ENCODE data around the gene LYPD6.
"Not testable (repeated sequence)": the region's sequence is repeated elsewhere in the genome, so short reads cannot be mapped to it uniquely, and the experiment has no call there.

LYPD6 gene, protein sequence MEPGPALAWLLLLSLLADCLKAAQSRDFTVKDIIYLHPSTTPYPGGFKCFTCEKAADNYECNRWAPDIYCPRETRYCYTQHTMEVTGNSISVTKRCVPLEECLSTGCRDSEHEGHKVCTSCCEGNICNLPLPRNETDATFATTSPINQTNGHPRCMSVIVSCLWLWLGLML

DNA sequence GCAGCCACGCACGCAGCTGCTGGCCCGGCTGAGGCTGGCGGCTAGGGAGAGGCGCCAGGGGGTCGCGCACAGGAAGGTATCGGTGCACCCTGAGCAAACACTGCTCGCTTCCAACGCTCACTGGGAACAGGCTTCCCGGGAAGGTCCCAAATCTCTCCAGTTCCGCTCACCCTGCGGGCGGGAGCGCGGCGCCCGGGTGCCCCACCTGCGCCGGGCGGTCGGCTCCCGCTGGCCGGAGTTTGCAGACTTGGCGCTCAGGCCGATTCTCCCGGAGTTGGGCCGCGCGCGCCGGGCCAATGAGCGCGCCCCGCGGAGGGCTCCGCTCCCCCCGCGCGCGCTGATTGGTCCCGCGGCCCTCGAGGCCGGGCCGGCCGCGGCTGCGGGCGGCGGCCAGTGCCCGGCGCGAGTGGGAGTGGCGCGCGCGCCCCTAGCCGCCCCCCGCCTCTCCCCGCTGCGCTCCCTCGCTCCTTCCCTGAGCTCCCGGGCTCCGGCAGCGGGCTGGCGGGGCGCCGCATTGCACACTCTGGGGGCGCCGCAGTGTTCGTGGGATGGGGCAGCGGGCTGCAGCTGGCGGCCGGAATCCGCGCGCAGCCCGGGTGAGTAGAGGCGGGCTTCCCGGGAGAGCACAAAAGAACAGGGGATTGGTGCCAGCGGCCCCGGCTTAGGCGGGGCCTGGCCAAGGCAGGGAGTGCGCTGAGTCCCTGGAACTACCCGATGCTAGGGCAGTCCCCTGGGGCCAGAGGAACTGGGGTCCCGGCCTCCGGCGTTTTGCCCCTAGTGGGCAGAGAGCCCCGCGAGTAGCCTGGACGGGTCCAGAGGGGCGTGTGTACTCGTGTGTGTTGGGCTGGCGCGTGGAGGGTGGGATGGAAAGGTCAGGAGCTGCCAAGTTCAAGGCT lies at the start of gene LYPD6:
TSS of gene LYPD6 (plus strand) at position 461 of the 896 bp plus-strand sequence. CDS start 107,122 bp downstream, outside the sequence.
- DNase-seq: no peak

DNA sequence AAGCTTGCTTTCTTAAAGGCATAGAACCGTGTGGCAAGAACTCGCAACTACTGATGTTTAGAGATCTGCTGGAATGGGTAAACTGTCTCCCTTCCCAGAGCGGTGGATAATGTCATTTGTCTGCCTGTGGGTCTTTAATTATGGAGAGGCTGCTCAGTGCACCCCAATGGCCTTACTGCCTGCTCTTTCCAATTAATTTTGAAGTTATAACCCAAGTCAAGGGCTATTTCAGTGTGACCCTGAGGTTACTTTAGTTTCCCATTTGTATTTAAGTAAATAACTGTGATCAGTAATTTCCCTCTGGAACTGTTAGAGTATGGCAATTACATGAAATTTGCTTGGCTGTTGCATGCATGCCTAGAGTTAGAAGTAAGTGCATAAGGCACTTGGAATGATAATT lies 48.9 kb upstream of the LYPD6 start:
- no peak for DNase-seq

DNA sequence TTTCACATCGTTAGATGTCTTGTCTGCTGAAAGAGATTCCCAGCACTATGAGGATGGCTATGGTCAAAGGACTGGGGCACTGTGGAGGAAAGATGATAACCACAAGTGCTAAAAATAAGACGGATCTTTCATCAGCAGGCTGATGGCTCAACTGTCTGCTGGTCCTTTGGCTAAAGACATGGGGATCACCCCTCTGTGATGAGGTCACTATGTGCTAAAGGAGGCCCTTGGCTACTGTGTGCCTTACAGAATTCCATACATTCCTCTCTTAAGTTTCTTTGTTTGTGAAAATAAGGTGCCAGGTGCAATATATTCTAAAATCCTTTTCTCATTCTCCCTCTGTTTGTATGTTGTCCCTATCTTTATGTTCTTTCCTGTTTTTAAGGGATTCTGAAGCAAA lies 39.7 kb upstream of the LYPD6 start:
- DNase-seq: no peak

DNA sequence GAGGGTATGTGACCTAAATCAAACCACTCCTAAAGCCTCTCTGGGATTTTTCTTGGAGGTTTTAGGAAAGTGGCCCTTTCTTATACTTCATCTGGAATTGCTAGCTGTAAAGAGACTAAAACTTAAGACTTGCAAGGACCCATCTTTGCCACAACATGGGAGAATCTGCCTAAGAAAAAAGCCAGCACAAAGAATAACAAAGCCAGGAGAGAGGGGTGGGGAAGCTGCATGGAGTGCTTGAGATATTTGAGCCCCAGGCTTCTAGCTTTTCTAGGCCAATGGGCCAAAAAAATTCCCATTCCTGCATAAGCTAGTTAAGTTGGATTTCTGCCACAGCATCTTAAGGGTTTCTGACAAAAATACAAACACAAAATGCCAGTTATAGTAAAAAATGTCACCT lies 38.5 kb upstream of the LYPD6 start:
- DNase-seq: no peak

DNA sequence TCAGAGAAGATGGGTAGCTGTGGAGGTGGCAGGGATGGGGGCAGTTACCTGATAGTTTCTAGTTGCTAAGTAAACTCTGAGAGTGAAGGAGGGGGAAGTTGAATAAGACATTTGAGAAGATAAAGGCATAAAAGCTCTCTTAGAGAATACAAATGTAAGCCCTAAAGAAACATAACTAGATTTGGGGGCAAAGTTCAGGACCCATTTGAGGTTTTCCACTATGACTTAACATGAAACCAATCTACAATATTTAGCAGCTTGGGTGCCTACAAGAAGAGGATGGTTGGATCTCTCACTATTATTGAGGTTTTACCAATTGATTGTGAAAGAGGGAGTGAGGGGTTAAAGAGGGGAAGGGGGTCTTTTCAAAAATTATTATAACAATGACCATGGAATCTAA lies 34.4 kb upstream of the LYPD6 start:
- no peak for DNase-seq

DNA sequence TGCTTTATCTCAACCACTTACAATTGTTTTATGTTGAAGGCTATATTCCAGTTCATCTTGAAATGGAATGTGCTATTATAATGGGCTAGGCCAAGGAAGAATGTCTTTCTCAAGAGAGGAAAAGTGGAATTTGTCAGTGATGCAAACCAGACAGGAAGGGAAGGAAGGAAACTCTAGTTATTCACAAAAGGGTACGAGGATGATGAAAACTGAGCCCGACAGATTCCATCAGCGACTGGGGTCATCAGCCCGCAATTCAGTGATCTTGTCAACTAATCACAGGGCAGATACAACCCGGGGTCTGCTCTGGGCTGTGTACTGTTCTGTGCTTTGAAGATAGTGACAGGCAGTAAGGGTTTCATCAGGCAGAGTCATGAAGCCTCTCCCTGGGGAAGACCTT lies 23.4 kb upstream of the LYPD6 start:
- no peak for DNase-seq

DNA sequence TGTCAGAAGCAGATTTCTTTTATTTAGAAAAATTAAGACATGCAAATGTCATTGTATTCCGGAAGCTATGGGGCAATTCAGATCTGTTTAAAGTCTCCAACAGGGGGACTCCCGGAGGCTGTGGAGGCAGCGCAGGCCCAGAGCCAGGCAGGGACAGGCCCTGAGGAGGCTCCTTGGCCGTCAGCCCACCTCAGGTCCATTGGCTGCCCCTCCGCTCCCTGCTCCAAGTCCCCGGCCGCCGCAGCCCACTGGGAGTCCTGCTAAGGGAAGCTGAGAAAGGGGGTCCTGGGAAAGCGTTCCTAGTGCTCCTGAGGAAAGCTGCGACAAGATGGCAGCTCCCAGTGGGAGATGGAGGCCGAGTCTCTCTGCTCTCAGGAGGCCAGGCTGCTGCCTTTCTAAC lies 20.0 kb upstream of the LYPD6 start:
- DNase-seq: no peak

DNA sequence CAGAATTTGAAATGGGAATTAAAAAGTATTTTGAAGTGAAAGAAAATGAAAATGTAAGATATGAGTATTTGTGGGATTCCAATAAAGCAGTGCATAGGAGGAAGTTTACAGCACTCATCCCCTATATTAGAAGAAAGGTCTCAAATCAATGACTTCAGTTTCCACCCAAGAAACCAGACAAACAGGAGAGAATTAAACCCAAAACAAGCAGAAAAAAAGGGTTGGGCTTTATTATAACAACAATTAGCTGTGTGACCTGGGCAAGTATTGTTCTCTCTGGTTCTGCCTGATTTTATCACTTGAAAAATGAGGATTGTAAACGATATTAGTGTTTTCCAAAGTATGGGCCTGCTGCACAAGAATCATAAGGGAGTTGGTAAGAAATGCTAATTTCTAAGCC lies 18.3 kb upstream of the LYPD6 start:
- no peak for DNase-seq

DNA sequence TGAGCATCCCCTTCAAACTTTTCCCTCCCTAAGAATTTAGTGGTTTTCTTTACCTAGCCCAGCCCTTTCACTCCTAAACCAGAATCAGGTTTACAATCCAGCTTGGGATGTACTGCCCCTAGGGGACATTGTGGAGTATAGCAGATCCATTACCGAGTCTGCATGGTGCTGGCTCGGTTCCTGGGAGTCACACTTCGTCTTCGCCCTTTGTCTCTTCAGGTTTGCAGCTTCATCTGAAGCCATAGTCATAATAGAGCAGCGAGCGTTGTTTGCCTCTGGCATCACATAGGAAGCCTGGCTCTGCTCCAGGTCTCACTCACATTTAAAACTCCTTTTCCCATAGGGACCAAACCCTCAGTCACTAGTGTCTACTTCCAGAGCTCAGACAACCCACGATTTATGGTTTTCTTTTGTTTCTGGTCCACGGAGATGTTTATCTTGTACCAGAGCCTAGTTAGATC lies 16.8 kb upstream of the LYPD6 start:
- DNase-seq: no peak

DNA sequence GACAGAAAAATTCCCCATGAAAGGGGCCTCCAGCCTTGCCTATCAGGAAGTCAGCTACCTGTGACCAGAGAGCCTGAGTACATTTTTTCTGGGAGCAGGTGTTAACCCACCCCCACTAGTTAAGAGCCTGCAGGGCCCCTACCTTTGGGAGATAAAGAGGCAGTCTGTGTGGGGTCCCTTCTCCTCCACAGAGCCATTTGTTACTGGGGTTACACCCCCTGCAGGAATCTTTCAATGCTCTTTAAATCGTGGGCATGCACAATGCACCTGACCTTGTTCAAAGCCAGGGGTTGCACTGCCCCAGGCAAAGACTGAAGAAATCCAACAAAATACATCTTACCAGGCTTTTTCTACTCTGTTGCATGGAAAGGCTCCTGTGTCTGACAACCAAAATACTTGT lies 15.7 kb upstream of the LYPD6 start:
- no peak for DNase-seq

DNA sequence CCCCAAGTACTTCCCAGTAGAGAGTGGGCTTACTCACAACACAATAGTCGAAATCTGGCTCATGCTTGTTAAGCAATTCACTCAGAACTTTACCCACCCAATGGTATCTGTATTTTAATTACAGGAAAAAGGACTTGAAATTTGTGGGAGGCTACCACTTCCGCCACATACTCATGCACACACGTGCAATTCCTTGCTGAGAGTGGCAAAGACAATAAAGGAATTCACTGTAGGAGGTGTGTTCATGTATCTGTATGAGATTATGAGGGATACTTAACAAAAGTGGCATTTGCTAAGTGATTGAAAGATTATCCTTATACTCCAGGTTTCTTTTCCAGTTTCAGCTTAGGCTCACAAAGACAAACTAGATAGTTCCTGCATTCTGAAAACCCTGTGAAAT lies 14.9 kb upstream of the LYPD6 start:
- DNase-seq: no peak

DNA sequence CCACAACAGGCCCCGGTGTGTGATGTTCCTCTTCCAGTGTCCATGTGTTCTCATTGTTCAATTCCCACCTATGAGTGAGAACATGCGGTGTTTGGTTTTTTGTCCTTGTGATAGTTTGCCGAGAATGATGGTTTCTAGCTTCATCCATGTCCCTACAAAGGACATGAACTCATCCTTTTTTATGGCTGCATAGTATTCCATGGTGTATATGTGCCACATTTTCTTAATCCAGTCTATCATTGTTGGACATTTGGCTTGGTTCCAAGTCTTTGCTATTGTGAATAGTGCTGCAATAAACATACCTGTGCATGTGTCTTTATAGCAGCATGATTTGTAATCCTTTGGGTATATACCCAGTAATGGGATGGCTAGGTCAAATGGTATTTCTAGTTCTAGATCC lies 11.8 kb upstream of the LYPD6 start:
- not testable (repeated sequence) for DNase-seq

DNA sequence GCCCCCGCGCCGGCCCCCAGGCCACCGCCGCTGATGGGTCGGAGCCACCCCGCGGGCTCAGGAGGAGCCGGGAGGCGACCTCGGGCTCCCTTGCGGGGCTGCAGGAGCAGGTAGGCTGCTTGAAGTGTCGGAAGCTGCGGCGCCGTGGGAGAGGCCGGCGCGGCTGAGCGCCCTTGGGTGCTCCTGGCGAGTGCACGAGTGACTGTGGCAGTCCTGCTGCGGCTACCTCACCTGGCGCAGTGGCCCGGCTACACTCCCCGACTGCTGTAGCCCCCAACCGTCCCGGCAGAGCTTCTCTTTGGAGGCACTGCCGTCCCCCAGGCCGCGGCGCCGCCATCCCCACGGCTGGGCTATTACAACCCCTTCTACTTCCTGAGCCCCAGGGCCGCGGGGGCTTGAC lies 10.0 kb upstream of the LYPD6 start:
- DNase-seq: no peak

DNA sequence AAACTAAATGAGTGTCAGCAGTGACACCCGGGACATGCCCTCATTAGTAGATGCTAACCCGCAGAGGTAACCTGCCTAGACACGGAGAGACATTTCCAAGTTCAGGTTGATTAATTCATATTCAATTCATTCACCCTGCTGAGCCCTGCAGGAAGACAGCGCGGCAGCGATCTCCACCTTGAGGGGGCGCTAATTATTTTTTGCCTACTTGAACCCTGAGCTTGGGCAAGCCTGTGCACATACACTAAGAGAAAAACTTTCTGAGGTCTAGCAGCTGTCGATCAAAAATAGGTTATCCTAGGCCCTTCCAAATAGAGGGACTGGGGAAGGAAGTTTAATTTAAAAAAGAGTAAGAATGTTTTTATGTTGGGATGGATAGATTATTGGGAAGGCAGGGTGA lies 1.3 kb upstream of the LYPD6 start:
- DNase-seq: no peak

DNA sequence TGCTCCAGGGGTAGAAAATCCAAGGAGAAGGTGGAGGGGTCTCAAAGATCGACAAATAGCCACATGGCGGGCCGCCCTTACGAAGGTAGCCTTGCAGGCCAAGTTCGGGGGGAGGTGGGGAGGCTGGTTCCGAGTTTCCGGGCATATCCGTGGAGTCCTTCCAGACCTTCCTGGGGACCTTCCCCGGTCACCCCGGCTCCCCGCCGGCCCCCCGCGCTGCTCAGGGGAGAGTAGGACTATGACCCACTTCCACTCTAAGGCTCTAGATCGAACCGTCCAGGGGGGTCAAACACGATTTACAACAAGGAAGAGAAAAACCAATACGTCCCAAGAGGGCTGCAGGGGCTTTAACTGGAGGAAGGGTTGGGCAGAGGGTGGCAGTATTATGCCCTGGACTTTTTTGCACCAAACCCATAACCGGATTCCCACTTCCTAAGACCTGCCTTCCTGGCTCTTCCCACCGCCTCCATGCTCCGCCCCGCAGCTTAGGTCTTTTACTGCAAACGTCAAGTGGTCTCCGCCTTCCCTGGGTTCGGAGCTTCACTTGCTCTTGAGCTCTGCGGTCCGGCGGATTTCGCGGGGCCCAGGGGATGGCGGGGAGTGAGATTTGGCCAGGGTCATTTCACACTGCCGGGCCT lies 779 bp upstream of the LYPD6 start:
- DNase-seq: no peak

DNA sequence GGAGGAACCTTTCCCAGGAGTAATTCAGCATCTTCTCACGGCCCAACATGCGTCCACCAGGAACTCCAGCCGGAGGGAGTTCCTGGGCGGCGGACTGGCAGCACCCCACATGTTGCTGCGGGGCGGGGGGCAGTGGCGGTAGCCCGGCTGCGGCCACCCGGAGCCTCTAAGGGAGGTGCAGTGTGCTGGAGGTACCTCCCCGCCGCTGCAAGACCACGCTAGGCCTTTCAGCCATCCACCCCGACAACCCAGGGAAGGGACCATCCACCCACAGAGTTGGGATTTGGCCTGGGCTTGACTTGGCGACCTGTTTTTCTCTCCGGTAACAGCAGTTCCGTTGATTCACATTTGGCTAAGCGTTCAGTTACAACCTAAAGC lies 625 bp downstream of the LYPD6 start:
- DNase-seq: no peak

DNA sequence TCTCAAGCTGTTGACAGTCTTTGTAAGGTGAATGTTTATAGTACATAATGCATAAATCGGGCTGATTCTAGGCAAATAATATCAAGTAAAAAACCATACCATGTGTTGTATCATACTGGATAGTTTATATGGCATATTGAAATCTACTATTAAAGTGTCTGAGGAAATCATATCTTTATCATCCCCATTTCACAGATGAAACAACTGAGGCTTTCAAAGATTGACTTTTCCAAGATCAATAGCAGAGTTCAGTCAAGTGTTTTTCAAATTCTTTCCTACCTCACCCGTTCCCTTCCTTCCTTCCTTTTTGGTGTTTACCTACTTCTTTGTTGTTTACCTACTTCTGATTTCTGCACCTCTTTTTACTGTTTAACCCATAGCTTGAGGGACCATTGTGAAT lies 2.0 kb downstream of the LYPD6 start:
- no peak for DNase-seq

DNA sequence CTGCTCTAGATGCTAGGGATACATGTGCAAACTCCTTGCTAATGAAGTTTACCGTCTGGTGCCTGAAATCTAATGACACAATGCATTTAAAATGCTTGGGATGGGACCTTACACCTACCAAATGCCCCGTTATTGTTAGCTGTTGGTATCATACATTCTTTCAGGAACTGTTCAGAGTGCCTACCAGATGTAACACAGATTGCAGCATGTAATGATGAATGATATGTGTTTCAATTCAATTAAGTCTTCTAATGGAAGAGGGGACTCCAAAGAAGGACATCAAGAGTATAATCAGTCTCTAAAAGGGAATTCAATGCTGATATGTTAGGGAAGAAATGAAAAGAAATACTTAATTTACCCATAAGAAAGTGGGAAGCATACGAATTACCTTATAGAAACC lies 3.2 kb downstream of the LYPD6 start:
- DNase-seq: no peak

DNA sequence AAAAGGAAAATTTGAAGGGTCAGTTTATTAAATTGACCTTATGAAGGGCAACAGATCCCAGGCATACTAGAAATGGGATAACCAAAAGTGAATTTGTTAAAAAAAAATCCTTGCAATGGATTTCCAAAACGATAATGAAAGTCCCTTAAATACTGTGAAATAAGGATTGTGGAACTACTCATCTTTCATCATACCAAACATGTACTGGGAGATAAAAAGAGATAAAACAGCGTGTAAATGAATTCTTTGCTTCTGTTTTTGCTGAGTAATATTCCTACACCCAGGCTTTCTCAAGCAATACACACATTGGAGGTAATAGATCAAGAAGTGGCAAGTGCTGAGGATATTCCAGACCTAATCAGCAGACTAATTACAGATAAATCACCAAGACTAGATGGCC lies 3.8 kb downstream of the LYPD6 start:
- no peak for DNase-seq

DNA sequence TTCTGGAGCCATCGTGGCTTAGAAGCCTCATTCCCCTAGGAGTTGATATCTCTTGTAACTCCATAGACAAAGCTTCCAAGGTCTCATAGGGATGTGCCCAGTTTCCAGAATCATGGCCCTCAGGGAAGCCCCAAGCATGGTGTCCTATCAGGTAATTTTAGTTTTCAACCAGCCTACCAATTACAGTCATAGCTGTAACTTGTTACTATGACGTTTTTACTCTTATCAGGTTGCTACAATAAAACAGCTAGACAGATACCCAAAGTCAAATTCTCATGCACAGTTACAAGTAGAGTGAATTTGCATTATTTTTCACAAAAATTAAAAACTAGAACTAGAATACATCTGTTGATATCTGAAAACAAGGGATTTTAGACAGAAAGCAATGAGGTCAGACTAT lies 8.9 kb downstream of the LYPD6 start:
- no peak for DNase-seq

DNA sequence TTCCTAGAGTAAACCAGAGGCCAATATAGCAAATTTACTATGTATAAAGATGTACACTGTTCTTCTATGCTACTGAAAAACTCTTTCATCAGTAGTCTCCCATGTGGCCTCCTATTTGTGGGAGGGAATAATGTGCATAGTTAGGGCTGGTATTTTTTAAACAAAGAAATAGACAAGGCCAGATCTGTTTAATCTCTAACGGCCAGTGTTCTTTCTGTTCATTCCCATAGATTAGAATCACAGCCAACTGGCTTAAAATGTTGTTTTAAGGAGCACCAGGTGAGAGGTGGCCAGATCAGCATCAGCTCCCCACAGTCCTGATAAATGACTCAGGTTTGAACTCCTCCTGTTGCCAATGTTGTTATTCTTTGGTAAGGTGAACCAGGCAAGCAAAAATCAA lies 12.1 kb downstream of the LYPD6 start:
- DNase-seq: no peak

DNA sequence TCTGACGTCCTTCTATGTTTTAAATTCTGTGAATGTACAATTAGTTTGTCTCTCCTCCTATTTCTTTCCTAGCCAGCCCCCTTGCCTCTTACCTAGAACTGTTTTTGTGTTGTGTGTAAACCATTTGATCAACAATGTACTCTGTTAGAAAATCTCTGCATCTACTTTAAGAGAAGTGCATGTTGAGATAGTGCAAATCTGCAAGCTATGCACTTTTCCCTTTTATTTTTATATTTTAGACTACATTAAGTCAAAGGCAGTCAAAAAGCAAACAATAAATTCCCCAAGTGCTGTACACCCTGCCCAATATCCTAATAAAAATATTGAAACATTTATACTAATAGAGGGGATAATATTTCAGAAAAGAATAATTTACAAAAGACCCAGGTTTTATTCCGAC lies 13.7 kb downstream of the LYPD6 start:
- no peak for DNase-seq

DNA sequence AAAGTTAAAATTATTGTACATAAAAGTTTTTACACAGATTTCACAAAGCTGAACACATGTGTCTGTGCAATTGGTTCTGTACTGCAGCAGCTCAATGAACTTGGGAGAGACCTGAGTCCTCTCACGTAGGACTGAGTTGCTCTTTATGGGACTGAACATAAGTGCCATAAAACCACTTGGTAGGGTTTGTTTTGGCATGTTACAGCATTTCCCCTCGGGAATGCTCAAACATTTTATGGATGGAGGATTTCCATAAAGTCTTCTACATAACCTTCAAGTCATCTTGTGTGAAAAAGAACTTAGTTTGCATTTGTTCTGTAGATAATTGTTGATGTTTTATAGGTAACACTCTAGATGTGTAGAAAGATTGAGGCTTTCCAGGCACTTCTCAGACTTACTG lies 15.9 kb downstream of the LYPD6 start:
- DNase-seq: no peak

DNA sequence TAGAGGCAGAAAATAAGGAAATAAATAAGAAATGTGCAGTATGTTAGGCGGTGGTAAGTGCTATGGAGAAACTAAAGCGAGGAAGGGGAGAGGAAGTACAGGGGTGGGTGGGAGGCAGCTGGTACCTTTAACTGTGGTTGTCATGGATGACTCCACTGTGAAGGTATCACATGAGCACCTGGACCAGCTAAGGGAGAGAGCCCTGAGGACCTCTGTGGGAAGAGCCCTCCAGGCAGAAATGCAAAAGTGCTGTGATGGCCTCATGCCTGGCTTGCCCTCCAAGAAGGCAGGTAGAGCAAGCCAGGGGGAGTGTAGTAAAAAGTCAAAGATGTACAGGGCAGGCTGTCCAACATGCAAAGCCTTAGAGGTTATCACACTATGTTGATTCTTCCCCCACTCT lies 17.9 kb downstream of the LYPD6 start:
- DNase-seq: no peak
